ENCODE measurements around the gene LRBA.

The LRBA gene

DNA sequence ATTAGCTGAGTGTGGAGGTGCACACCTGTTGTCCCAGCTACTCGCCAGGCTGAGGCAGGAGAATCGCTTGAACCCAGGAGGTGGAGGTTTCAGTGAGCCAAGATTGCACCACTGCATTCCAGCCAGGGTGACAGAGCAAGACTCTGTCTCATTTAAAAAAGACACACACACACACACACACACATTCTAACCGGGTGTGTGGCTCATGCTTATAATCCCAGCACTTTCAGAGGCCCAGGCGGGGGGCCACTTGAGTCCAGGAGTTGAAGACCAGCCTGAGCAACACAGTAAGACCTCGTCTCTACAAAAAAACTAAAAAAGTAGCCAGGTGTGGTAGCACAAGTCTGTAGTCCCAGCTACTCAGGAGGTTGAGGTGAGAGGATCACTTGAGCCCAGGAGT lies 152.3 kb downstream of the LRBA start:
- H3F3A ChIP-seq (ENCODE audit: control insufficient read depth, insufficient read depth): peaks cover under 1% of the 10 kb centered on the region; the same call in 1 of the 2 replicates
- H3K79me2 ChIP-seq (ENCODE audit: control insufficient read depth, low read length): no peaks in the 10 kb centered on the region
- no peaks in the 10 kb centered on the region for H3K36me3 ChIP-seq (ENCODE audit: control insufficient read depth, low read length)
- H4K20me1 ChIP-seq (ENCODE audit: control insufficient read depth, insufficient read depth, low read depth, low read length): no peaks in the 10 kb centered on the region
- TF ChIP-seq, protein P1, sequence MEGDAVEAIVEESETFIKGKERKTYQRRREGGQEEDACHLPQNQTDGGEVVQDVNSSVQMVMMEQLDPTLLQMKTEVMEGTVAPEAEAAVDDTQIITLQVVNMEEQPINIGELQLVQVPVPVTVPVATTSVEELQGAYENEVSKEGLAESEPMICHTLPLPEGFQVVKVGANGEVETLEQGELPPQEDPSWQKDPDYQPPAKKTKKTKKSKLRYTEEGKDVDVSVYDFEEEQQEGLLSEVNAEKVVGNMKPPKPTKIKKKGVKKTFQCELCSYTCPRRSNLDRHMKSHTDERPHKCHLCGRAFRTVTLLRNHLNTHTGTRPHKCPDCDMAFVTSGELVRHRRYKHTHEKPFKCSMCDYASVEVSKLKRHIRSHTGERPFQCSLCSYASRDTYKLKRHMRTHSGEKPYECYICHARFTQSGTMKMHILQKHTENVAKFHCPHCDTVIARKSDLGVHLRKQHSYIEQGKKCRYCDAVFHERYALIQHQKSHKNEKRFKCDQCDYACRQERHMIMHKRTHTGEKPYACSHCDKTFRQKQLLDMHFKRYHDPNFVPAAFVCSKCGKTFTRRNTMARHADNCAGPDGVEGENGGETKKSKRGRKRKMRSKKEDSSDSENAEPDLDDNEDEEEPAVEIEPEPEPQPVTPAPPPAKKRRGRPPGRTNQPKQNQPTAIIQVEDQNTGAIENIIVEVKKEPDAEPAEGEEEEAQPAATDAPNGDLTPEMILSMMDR (IDR thresholded peaks at IDR 0.05; ENCODE audit: low read depth, low read length, poor library complexity, severe bottlenecking): no peak
- TF ChIP-seq EZH2phosphoT487 (IDR thresholded peaks at IDR 0.05; ENCODE audit: borderline replicate concordance, low read length): no peak
- H3K9me2 ChIP-seq (replicated peaks; ENCODE audit: control insufficient read depth, low read length): no peaks in the 10 kb centered on the region
- no peak overlapping the region for H3K4me3 ChIP-seq (ENCODE audit: low read length)
- no peaks in the 10 kb centered on the region for H3K9me3 ChIP-seq (ENCODE audit: control insufficient read depth, insufficient read depth, low read length)
- no peak overlapping the region for H3K27ac ChIP-seq (ENCODE audit: low read depth, low read length)
- no peaks in the 10 kb centered on the region for H3K27me3 ChIP-seq (ENCODE audit: control insufficient read depth, low read length)
- no peak overlapping the region for H3K4me2 ChIP-seq (ENCODE audit: low read length)
- no peaks in the 10 kb centered on the region for H3K4me1 ChIP-seq (ENCODE audit: control insufficient read depth, low read length)

DNA sequence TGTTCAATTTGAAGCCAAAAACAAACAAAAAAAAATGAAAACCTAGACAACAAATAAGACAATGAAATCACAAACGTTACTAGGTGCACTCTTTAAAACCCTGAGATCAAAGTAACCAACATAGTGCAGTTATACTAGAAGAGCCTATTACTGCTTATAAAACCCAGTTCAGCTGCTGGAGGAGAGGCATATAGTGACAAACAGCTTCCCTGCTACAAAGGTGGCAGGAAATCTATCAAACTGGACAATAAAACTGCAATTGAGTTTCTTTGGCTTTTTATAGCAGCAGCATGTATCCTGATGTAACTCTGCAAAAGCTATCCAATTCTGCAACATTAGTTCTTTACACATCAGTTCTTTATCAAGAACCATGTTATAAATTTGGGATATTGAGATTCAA lies 155.6 kb downstream of the LRBA start:
- Histone ChIP-seq H3K9me2 (replicated peaks; ENCODE audit: control insufficient read depth, low read length) (no peaks in the 10 kb centered on the region), H3K4me1 (ENCODE audit: control insufficient read depth, low read length) (no peaks in the 10 kb centered on the region), H3K27ac (ENCODE audit: low read depth, low read length) (no peak overlapping the region), H3F3A (ENCODE audit: control insufficient read depth, insufficient read depth) (no peaks in the 10 kb centered on the region), H4K20me1 (ENCODE audit: control insufficient read depth, insufficient read depth, low read depth, low read length) (no peaks in the 10 kb centered on the region), H3K9me3 (ENCODE audit: control insufficient read depth, insufficient read depth, low read length) (no peaks in the 10 kb centered on the region), H3K79me2 (ENCODE audit: control insufficient read depth, low read length) (no peaks in the 10 kb centered on the region), H3K36me3 (ENCODE audit: control insufficient read depth, low read length) (no peaks in the 10 kb centered on the region), H3K4me3 (ENCODE audit: low read length) (no peak overlapping the region), H3K27me3 (ENCODE audit: control insufficient read depth, low read length) (no peaks in the 10 kb centered on the region), H3K4me2 (ENCODE audit: low read length) (no peak overlapping the region)
- TF ChIP-seq, protein P1 (IDR thresholded peaks at IDR 0.05; ENCODE audit: low read depth, low read length, poor library complexity, severe bottlenecking): no peak
- no peak for TF ChIP-seq EZH2phosphoT487 (IDR thresholded peaks at IDR 0.05; ENCODE audit: borderline replicate concordance, low read length)

DNA sequence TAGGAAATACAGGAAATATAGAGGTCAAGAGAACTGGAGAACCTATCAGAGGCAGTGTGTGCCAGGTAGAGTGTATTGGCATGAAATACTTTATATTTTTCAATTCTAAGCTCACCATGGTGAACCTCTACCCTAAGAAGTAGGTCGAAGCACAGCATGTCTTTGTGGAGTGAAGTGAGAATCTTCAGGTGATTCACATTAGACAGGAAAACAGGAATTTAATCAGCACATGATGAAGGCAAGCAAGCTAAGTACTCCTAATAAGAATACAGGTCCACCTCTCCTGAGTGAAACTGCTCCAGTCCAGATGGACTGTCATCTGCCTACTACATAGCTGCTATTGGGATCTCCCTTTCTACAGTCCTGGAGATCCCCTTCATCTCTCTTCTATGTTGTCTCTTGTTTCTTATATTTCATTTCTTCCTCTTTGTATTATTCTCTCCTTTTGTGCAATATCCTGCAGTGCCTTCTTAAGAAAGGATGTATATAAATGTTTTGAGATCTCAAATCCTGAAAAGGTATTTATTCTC lies 159.0 kb downstream of the LRBA start:
- no peaks in the 10 kb centered on the region for H4K20me1 ChIP-seq (ENCODE audit: control insufficient read depth, insufficient read depth, low read depth, low read length)
- no peaks in the 10 kb centered on the region for H3F3A ChIP-seq (ENCODE audit: control insufficient read depth, insufficient read depth)
- no peak overlapping the region for H3K4me2 ChIP-seq (ENCODE audit: low read length)
- H3K9me2 ChIP-seq (replicated peaks; ENCODE audit: control insufficient read depth, low read length): no peaks in the 10 kb centered on the region
- TF ChIP-seq, protein P1 (IDR thresholded peaks at IDR 0.05; ENCODE audit: low read depth, low read length, poor library complexity, severe bottlenecking): no peak
- no peak for TF ChIP-seq EZH2phosphoT487 (IDR thresholded peaks at IDR 0.05; ENCODE audit: borderline replicate concordance, low read length)
- H3K79me2 ChIP-seq (ENCODE audit: control insufficient read depth, low read length): no peaks in the 10 kb centered on the region
- H3K4me1 ChIP-seq (ENCODE audit: control insufficient read depth, low read length): no peaks in the 10 kb centered on the region
- H3K4me3 ChIP-seq (ENCODE audit: low read length): no peak overlapping the region
- H3K27me3 ChIP-seq (ENCODE audit: control insufficient read depth, low read length): no peaks in the 10 kb centered on the region
- H3K27ac ChIP-seq (ENCODE audit: low read depth, low read length): no peak overlapping the region
- peaks cover 13% of the 10 kb centered on the region for H3K36me3 ChIP-seq (ENCODE audit: control insufficient read depth, low read length)
- H3K9me3 ChIP-seq (ENCODE audit: control insufficient read depth, insufficient read depth, low read length): no peaks in the 10 kb centered on the region
